GM12801 (cell line): ENCODE results near the gene GALNT10.

Experiments used
- TF ChIP-seq, protein P1 (sequence below): IDR thresholded peaks from one replicate; pipeline ENCODE4 v1.5.1; 2011; ENCODE audit warnings: control low read depth; ENCODE audit not compliant: insufficient read length; ENCODE audit errors: extremely low read depth

The GALNT10 gene

DNA sequence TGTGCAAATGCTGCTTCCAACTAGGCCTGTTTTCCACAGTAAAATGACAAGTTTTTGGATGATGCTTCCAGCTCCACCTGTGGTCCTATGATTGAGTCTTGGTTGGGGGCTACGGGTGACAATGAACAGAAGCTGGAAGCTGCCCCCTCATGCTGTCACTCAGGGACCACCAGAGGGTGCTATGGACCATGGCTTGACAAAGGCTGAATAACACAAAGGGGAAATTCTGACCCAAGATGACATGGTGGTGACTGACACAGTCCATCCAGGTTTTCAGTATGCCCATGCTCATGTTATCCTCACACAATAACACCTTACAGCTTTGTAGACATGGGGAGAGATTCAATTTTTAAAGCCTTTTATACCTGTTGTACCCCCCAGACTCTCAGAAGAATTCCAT, 231.3 kb downstream of the GALNT10 start:
- TF ChIP-seq, protein P1, sequence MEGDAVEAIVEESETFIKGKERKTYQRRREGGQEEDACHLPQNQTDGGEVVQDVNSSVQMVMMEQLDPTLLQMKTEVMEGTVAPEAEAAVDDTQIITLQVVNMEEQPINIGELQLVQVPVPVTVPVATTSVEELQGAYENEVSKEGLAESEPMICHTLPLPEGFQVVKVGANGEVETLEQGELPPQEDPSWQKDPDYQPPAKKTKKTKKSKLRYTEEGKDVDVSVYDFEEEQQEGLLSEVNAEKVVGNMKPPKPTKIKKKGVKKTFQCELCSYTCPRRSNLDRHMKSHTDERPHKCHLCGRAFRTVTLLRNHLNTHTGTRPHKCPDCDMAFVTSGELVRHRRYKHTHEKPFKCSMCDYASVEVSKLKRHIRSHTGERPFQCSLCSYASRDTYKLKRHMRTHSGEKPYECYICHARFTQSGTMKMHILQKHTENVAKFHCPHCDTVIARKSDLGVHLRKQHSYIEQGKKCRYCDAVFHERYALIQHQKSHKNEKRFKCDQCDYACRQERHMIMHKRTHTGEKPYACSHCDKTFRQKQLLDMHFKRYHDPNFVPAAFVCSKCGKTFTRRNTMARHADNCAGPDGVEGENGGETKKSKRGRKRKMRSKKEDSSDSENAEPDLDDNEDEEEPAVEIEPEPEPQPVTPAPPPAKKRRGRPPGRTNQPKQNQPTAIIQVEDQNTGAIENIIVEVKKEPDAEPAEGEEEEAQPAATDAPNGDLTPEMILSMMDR = no peak

- TF ChIP-seq, protein P1 = no peak
These were observed 231.8 kb downstream of the GALNT10 start for GRCh38 chr5:154422298-154422697.

DNA sequence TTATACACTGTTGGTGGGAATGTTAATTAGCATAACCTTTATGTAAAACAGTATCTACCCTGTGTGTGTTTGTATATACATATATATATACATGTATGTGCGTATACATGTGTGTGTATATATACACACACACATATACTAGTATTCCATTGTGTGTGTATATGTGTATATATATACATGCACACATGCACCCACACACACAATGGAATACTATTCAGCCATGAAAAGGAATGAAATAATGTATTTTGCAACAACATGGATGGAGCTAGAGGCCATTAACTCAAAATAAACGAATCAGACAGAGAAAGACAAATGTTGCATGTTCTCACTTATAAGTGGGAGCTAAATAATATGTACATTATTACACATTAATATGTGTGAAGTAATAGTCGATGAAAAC, 237.7 kb downstream of the GALNT10 start:
- TF ChIP-seq, protein P1 = no peak

DNA sequence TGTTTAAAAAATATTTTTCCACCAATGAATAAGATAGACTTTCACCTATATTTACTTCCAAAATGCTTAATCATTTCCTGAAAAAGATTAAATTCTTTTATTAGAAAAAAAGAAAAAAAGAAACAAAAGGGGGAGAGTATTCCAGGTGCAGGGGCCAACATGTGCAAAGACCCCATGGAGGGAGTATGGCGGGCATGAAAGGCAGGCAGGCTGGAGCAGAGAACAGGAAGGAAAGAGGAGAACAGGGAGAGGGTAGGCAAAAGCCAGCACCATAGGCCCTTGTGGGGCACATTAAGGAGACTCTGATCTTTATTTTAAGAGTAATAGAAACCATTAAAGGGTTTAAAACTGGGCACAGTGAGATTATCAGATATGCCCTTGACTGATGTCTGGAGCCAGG, 238.8 kb downstream of the GALNT10 start:
- TF ChIP-seq, protein P1 = no peak

DNA sequence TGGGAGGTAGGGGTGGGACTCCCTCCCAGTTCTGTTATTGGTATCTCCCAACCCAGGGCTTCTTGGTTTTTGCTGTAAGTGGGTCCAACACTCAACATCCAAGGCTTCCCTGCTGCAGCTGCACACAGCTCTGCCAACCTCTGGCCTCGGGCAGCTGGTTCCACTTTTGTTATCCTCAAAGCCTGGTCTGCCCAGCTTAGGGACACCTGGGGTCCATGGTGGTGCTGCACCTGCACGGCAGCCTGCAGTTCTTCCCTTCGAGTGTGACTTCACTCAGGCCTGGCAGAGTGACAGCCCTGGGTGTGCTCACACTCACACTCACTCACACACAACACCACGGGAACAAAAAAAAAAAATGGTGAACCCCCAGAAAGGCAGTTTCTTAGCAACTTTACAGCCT, 239.9 kb downstream of the GALNT10 start:
- TF ChIP-seq, protein P1 = no peak

- TF ChIP-seq, protein P1 = no peak
These were observed 240.6 kb downstream of the GALNT10 start for GRCh38 chr5:154430961-154431630.

DNA sequence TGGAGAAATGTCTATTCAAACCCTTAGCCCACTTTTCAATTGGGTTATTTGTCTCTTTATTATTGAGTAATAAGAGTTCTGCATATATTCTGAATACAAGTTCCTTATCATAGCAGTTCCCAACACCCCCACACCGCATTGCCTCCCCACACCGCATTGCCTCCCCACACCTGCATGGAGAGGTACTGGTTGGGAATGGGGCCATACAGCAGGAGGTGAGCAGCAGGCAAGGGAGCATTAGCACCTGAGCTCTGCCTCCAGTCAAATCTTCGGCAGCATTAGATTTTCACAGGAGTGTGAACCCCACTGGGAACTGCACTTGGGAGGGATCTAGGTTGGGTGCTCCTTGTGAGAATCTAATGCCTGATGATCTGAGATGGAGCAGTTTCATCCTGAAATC, 244.7 kb downstream of the GALNT10 start:
- TF ChIP-seq, protein P1 = no peak
